GM12865 (cell line): ENCODE results near the gene TBC1D17.

Experiments used
- DNase-seq: peaks from one replicate; pipeline ENCODE4 v3.0.0; 2010; ENCODE audit warnings: low read depth
- H3K4me3 ChIP-seq: 2 replicates; pipeline ENCODE4 v1.5.1; 2011; ENCODE audit warnings: mild to moderate bottlenecking, low read depth, low read length, control low read depth
- CTCF ChIP-seq: IDR thresholded peaks from 2 replicates; pipeline ENCODE4 v1.5.1; 2011; ENCODE audit warnings: low read length, control low read depth, low read depth, inconsistent platforms; ENCODE audit not compliant: insufficient read depth; ENCODE audit errors: missing control alignments

Gene TBC1D17

DNA sequence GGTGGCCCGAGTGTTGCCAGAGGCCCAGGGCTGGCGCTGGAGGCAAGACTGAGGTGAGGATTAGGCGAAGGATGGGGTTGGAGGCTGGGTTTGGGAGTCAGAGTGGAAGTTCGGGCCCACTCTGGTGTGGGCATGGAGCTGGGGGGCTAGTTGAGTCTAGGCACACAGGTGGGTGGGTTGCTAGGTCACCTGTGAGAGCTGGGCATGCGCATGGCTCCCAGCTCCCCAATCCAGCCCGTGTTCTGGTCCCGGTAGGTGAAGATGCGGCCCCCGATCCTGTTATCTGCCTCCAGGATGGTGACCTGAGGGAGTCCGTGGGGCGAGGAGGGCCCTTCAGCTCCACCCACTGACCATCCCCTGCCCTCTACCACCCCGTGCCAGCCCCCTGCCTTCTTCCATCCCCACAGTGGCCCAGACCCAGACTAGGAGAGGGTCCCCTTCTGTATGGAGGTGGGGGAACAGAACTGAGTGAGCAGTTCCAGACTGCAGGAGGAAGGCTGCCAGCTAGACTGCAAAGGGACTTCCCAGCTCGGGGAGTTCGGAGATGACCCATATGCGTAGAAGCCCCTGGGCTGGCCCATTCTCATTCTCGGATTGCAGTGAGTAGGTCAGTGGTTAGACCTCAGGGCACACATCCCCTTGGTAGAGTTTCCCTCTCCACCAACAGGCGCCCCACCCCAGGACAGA, 17.5 kb downstream of the TBC1D17 start:
- peak; percentile 92 for DNase-seq
- H3K4me3 ChIP-seq = peak overlapping the region; percentile 83
- TF ChIP-seq CTCF = no peak

GRCh38 chr19:49895566-49896297, 18.2 kb downstream of the TBC1D17 start:
- peak; percentile 66 for DNase-seq
- peak overlapping the region; percentile 83 for H3K4me3 ChIP-seq
- no peak for TF ChIP-seq CTCF

- peak within 1 kb of the TSS; percentile 83 for H3K4me3 ChIP-seq
- TF ChIP-seq CTCF = no peak
- DNase-seq = peak; percentile 94
Measured at GRCh38 chr19:49896863-49897621, 19.5 kb downstream of the TBC1D17 start, which contains the start of gene IL4I1. Gene IL4I1, minus strand, starts transcription at chr19:49896887. Its CDS starts 727 bp downstream, at chr19:49896160.

GRCh38 chr19:49904136-49904535, 26.6 kb downstream of the TBC1D17 start:
- H3K4me3 ChIP-seq = no peak overlapping the region; the same call in 1 of the 2 replicates
- no peak for DNase-seq
- no peak for TF ChIP-seq CTCF

DNA sequence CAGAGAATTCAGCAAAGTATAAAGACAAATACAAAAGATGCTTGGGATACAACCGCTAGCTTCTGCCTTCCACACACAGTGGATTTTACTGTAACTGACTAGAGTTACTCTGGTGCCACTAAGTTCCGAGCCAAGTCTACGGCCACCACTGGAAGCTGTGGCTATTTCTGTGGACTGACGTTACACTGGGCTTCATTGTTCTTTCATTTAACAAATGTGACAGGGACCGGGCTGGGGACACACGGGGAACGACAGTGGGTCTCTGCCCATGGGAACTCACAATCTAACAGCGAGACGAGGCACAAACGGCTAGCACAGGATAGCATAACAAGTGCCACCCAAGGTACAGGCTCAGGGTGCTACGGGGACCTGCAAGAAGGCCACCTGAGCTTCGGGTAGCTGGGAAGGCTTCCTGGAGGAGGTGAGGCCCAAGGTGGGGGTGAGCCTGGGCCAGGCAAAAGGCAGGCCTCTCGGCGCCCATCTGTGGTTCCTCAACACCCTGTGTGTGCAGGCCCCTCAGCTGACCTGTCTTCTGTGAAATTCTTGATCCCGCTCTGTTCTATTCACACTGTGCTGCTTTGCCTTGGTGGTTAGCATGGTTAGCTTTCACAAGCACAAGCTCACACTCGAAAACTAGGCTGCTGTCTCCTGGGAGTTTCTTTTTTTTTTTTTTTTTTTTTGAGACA, 29.5 kb downstream of the TBC1D17 start:
- H3K4me3 ChIP-seq = peak overlapping the region; percentile 20; the same call in 1 of the 2 replicates
- peak; percentile 81 for DNase-seq
- no peak for TF ChIP-seq CTCF

DNA sequence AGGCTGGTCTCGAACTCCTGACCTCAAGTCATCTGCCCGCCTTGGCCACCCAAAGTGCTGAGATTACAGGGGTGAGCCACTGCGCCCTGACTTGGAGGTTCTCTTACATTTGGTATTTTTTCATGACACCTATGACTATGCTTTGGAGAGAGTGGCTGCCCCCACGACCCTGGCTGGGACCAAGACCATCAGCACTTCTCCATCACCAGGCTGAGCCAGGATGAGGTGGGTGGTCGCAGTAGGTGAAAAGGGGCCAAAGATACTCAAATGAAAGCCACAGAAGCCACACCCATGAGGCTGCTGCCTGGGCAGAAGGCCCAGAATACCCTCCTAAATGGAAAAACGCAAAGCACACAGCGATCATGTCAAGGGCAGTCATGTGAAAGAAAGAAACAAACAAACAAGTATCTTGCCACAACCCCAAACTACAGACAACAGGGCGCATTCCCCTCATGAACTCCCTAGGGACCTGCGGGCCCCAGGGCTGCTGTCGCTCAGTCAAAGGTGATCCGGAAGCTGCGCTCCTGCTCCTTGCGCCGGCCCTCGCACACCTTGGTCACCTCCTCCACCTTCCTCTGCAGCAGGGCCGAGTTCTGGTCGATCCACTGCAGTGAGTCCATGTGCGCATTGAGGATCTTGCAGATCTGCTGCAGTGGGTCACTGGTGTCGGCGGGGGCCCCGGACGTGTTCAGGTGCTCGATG, 30.4 kb downstream of the TBC1D17 start:
- no peak for TF ChIP-seq CTCF
- peak; percentile 85 for DNase-seq
- no peak overlapping the region for H3K4me3 ChIP-seq
